ENCODE data around the gene CCNE1. TPM values are rescaled to one million over a fixed set of nuclear protein-coding genes. Genes with fewer than 3 reads are reported as not detected.
"Not testable (repeated sequence)": the region's sequence is repeated elsewhere in the genome, so short reads cannot be mapped to it uniquely, and the experiment has no call there.

CCNE1 gene
- total RNA-seq, 1 donor from 2014 or later: 39.6 TPM

- intact Hi-C loops (cut with micrococcal nuclease): no loop called here
- DNase-seq (ENCODE audit: low spot score): no peak
- Mint-ChIP-seq H3K36me3 (ENCODE audit: low read depth) (no peaks in the 10 kb centered on the region), H3K4me3 (ENCODE audit: low read depth) (no peak overlapping the region), H3K27ac (no peak overlapping the region), H3K9me3 (no peaks in the 10 kb centered on the region), H3K27me3 (ENCODE audit: low read depth) (peaks cover 3% of the 10 kb centered on the region), H3K4me1 (ENCODE audit: low read depth) (peaks cover 6% of the 10 kb centered on the region)
Observed at GRCh38 chr19:29795461-29796172, 16.2 kb upstream of the CCNE1 start.

- Mint-ChIP-seq H3K9me3 (no peaks in the 10 kb centered on the region), H3K27ac (no peak overlapping the region), H3K4me3 (ENCODE audit: low read depth) (no peak overlapping the region), H3K36me3 (ENCODE audit: low read depth) (no peaks in the 10 kb centered on the region), H3K27me3 (ENCODE audit: low read depth) (peaks cover 2% of the 10 kb centered on the region), H3K4me1 (ENCODE audit: low read depth) (peaks cover 6% of the 10 kb centered on the region)
- intact Hi-C loops (cut with micrococcal nuclease): no loop called here
- DNase-seq (ENCODE audit: low spot score): no peak
Observed at GRCh38 chr19:29796173-29796573, 15.6 kb upstream of the CCNE1 start.

DNA sequence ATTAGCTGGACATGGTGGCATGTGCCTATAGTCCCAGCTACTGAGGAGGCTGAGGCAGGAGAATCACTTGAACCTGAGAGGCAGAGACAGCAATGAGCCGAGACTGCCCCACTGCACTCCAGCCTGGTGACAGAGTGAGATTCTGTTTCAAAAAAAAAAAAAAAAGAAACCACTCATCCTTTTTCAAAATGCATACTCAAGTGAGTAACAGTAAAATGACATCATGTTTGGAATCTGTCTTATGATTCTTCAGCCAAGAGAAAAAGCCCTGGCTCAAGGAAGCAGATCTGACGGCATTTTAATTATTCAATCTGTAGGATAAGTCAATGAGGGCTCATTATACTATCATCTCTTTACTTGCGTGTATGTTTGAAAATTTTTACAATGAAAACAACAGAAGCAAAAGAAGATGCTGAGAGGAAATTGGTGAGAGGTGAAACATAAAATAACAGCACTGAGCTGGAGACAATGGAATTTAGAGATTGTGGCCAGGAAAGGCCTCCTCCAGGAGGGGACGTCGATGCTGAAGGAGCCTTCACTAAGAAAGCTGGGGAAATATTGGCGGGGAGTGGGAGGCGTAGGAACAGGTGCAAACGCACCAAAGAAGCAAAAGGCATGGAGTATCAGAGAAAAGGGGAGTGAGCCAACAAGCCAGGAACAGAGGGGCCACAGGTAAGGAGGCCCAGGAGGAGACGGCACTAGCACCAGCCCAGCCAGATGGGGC lies 12.9 kb upstream of the CCNE1 start:
- H3K4me1 Mint-ChIP-seq (ENCODE audit: low read depth): no peaks in the 10 kb centered on the region
- DNase-seq (ENCODE audit: low spot score): no peak
- no peak overlapping the region for H3K4me3 Mint-ChIP-seq (ENCODE audit: low read depth)
- H3K9me3 Mint-ChIP-seq: no peaks in the 10 kb centered on the region
- no peak overlapping the region for H3K27ac Mint-ChIP-seq
- no peaks in the 10 kb centered on the region for H3K36me3 Mint-ChIP-seq (ENCODE audit: low read depth)
- H3K27me3 Mint-ChIP-seq (ENCODE audit: low read depth): peaks cover 2% of the 10 kb centered on the region
- intact Hi-C loops (cut with micrococcal nuclease): no loop called here

DNA sequence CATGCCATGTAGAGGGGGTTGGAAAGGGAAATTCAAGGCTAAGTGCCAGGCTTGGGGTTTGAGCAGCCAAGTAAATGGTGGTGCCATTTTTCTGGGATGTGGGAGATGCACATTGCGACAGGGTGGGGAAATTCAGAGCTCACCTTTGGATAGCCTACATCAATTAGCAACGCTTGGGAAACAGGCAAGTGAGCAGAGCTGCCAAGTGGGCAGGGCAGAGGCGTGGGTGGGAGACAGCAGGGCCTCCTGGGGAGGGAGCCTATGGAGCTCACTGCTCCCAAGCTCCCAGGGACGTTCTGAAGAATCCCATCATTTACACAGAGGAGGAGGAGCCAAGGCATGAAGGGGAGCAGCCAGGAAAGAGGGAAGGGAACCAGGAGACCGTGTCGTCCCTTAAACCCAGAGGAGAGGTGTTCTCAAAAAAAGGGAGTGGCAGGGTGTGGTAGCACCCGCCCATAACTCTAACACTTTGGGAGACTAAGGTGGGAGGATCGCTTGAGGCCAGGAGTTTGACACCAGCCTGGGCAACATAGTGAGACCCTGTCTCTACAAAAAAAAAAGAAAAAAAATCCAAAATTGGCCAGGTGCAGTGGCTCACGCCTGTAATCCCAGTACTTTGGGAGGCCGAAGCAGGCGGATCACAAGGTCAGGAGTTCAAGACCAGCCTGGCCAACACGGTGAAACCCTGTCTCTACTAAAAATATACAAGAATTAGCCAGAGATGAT lies 11.5 kb upstream of the CCNE1 start:
- Mint-ChIP-seq H3K36me3 (ENCODE audit: low read depth) (no peaks in the 10 kb centered on the region), H3K4me1 (ENCODE audit: low read depth) (peaks cover 8% of the 10 kb centered on the region), H3K27me3 (ENCODE audit: low read depth) (peaks cover 2% of the 10 kb centered on the region), H3K9me3 (no peaks in the 10 kb centered on the region), H3K4me3 (ENCODE audit: low read depth) (no peak overlapping the region), H3K27ac (no peak overlapping the region)
- DNase-seq (ENCODE audit: low spot score): no peak
- intact Hi-C loops (cut with micrococcal nuclease): no loop called here

- H3K9me3 Mint-ChIP-seq; intact Hi-C loops (cut with micrococcal nuclease); H3K27me3 Mint-ChIP-seq (ENCODE audit: low read depth); H3K27ac Mint-ChIP-seq; H3K4me1 Mint-ChIP-seq (ENCODE audit: low read depth); DNase-seq (ENCODE audit: low spot score); H3K36me3 Mint-ChIP-seq (ENCODE audit: low read depth); H3K4me3 Mint-ChIP-seq (ENCODE audit: low read depth): not testable (repeated sequence)
Observed at GRCh38 chr19:29803951-29804350, 7.8 kb upstream of the CCNE1 start.

DNA sequence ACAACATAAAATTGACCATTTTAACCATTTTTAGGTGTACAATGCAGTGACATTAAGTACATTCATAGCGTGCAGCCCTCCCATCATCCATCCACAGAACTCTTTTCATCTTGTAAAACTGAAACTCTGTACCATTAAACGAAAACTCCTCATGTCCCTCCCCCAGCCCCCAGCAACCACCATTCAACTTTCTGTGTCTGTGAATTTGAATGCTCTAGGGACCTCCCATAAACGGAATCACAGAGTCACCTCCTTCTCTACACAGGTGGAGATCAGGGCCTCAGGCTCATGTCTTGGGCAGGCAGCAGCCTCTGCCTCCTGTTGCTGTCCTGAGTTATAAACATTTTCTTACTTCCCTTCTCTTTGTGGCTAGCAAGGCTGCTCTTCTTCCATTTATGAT lies 7.3 kb upstream of the CCNE1 start:
- Mint-ChIP-seq H3K4me3 (ENCODE audit: low read depth) (no peak overlapping the region), H3K27ac (no peak overlapping the region), H3K36me3 (ENCODE audit: low read depth) (no peaks in the 10 kb centered on the region), H3K4me1 (ENCODE audit: low read depth) (peaks cover 8% of the 10 kb centered on the region), H3K9me3 (no peaks in the 10 kb centered on the region), H3K27me3 (ENCODE audit: low read depth) (no peaks in the 10 kb centered on the region)
- no peak for DNase-seq (ENCODE audit: low spot score)
- intact Hi-C loops (cut with micrococcal nuclease): no loop called here

- no peak for DNase-seq (ENCODE audit: low spot score)
Observed at GRCh38 chr19:29805031-29805965, 6.5 kb upstream of the CCNE1 start.

GRCh38 chr19:29806098-29806866 lies 5.5 kb upstream of the CCNE1 start:
- intact Hi-C loops (cut with micrococcal nuclease): no loop called here
- Mint-ChIP-seq H3K27me3 (ENCODE audit: low read depth) (no peaks in the 10 kb centered on the region), H3K4me1 (ENCODE audit: low read depth) (peaks cover 10% of the 10 kb centered on the region), H3K9me3 (no peaks in the 10 kb centered on the region), H3K4me3 (ENCODE audit: low read depth) (no peak overlapping the region), H3K27ac (no peak overlapping the region), H3K36me3 (ENCODE audit: low read depth) (no peaks in the 10 kb centered on the region)
- DNase-seq (ENCODE audit: low spot score): no peak

More at GRCh38 chr19:29805031-29805965, 6.5 kb upstream of the CCNE1 start:
- Mint-ChIP-seq H3K9me3 (no peaks in the 10 kb centered on the region), H3K27ac (no peak overlapping the region), H3K36me3 (ENCODE audit: low read depth) (no peaks in the 10 kb centered on the region), H3K4me1 (ENCODE audit: low read depth) (peaks cover 10% of the 10 kb centered on the region), H3K4me3 (ENCODE audit: low read depth) (no peak overlapping the region), H3K27me3 (ENCODE audit: low read depth) (no peaks in the 10 kb centered on the region)
- intact Hi-C loops (cut with micrococcal nuclease): no loop called here

GRCh38 chr19:29807178-29807577 lies 4.6 kb upstream of the CCNE1 start:
- intact Hi-C loops (cut with micrococcal nuclease): no loop called here
- H3K9me3 Mint-ChIP-seq: no peaks in the 10 kb centered on the region
- no peaks in the 10 kb centered on the region for H3K36me3 Mint-ChIP-seq (ENCODE audit: low read depth)
- peaks cover 10% of the 10 kb centered on the region for H3K4me1 Mint-ChIP-seq (ENCODE audit: low read depth)
- no peak for DNase-seq (ENCODE audit: low spot score)
- H3K4me3 Mint-ChIP-seq (ENCODE audit: low read depth): no peak overlapping the region
- no peak overlapping the region for H3K27ac Mint-ChIP-seq
- H3K27me3 Mint-ChIP-seq (ENCODE audit: low read depth): no peaks in the 10 kb centered on the region

DNA sequence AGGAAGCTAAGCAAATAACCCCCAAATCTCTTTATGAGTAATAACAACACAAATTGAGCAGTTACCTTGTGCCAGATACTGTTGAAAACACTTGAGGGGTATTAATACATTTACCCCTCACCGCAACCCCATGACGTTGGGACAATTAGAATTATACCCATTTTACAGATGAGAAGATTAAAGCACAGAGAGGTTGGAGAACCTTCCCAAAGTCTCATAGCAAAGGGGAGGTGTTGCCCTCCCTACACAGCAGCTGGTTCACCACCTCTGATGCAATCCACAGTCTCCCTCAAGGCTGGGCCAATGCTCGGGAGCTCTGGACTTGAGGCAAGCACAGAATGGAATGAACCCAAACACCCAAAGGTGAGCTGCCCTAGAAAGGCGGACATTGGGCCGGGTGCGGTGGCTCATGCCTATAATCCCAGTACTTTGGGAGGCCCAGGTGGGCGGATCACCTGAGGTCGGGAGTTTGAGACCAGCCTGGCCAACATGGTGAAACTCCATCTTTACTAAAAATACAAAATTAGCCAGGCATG lies 3.9 kb upstream of the CCNE1 start:
- intact Hi-C loops (cut with micrococcal nuclease): no loop called here
- Mint-ChIP-seq H3K27me3 (ENCODE audit: low read depth) (no peaks in the 10 kb centered on the region), H3K9me3 (no peaks in the 10 kb centered on the region), H3K27ac (no peak overlapping the region), H3K4me1 (ENCODE audit: low read depth) (peaks cover 14% of the 10 kb centered on the region), H3K4me3 (ENCODE audit: low read depth) (no peak overlapping the region), H3K36me3 (ENCODE audit: low read depth) (peaks cover 2% of the 10 kb centered on the region)
- no peak for DNase-seq (ENCODE audit: low spot score)

GRCh38 chr19:29809795-29810503 lies 1.8 kb upstream of the CCNE1 start:
- H3K36me3 Mint-ChIP-seq (ENCODE audit: low read depth): peaks cover 20% of the 10 kb centered on the region
- H3K4me1 Mint-ChIP-seq (ENCODE audit: low read depth): peaks cover 18% of the 10 kb centered on the region
- DNase-seq (ENCODE audit: low spot score): no peak
- intact Hi-C loops (cut with micrococcal nuclease): loop anchor here (2.0 kb wide), 1 partner anchor 27 kb away; no protein-coding TSS in a partner anchor
- H3K4me3 Mint-ChIP-seq (ENCODE audit: low read depth): peak overlapping the region; percentile 86
- no peaks in the 10 kb centered on the region for H3K9me3 Mint-ChIP-seq
- H3K27ac Mint-ChIP-seq: no peak overlapping the region
- no peaks in the 10 kb centered on the region for H3K27me3 Mint-ChIP-seq (ENCODE audit: low read depth)

Measured in activated T-helper 2 cell treated with anti-CD3 and anti-CD28 coated beads, Interferon-gamma antibody, Interleukin-2, Interleukin-4, amounts not matched to agents 10 μg/mL and 5 μg/mL and 100 μg/mL, durations not matched to agents 14 hours and 24 hours and 36 hours (primary cell).